CD4-positive, alpha-beta T cell treated with Interferon alpha-2 for 1 hour (primary cell): ENCODE results near the gene SCLT1.
A peak's percentile ranks its signal among the peaks of the same experiment; 100 is the strongest.
"Not testable (repeated sequence)": the region's sequence is repeated elsewhere in the genome, so short reads cannot be mapped to it uniquely, and the experiment has no call there.

Experiments used
- DNase-seq, 2 donors: peaks; one replicate each; pipeline ENCODE4 v3.0.0-alpha.2; 2020 to 2022

The SCLT1 gene

DNA sequence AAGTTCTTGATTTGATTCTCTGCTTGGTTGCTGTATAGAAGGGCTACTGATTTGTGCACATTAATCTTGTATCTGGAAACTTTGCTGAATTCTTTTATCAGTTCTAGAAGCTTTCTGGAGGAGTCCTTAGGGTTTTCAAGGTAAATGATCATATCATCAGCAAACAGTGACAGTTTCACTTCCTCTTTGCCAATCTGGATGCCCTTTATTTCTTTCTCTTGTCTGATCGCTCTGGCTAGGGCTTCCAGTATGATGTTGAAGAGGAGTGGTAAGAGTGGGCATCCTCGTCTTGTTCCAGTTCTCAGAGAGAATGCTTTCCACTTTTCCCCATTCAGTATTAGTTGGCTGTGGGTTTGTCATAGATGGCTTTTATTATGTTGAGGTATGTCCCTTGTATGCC lies 23.8 kb downstream of the SCLT1 start:
- not testable (repeated sequence) for DNase-seq

DNA sequence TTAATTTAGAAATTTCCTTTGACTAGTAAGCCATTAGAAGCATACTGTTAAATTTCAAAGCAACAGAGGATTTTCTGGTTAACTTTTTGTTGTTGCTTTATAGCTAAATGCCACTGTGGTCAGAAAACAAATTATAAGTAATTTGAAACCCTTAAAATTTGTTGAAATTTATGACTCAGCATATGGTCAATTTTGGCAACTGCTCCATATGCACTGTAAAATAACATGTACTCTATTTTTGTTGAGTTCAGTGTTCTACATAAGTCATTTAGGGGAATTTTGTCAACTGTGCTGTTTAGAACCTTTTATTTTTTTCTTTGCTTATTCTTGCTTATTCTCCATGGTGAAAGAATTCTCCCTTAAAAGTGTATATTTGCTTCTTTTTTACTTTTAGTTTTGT lies 28.6 kb downstream of the SCLT1 start:
- DNase-seq, result no peak

DNA sequence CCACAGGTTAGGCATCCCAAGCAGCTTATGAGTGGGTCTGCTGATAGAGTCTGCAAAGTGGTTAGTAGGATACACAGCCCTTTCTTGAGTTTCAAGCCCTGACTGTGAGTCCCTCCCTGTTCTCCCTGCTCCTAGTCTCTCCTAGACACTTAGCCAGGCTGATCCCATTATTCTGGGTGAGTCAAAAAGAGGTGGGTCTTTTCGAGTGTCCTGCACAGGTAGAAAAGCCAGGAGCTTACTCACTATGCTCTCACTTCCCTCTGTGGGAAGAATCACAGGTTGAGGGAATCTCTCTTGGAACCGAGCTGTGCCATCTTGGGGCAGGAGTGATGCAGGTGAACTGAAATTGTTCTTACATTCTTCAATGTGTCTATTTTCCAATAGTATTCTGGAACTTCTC lies 29.7 kb downstream of the SCLT1 start:
- no peak for DNase-seq

DNA sequence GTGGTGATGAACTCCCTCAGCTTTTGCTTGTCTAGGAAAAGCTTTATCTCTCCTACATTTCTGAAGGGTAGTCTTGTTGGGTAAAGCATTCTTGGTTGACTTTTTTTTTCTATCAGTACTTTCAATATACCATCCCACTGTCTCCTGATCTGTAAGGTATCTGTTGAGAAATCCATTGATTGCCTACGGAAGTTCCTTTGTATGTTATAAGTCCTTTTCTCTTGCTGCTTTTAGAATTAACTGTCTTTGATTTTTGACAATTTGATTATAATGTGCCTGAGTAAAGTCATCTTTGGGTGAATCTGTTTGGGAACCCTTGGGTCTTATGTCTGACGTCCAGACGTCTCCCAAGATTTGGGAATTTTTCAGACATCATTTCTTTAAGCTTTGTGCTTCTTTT lies 30.8 kb downstream of the SCLT1 start:
- no peak for DNase-seq

DNA sequence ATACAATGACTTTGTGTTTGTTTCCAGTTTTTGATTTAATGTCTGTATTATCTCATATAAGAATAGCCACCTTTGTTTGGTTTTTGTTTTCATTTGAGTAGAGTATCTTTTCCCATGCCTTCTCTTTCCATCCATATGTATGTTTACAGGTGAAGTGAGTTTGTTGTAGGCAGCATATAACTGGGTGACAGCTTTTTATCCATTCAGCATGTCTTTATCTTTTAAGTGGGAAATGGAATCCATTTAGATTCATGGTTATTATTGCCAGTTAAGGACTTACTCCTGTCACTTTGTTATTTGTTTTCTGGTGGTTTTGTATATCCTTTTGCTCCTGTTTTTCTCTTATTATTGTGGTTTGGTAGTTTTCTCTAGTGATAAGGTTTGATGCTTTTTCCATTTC lies 34.3 kb downstream of the SCLT1 start:
- DNase-seq, result no peak

DNA sequence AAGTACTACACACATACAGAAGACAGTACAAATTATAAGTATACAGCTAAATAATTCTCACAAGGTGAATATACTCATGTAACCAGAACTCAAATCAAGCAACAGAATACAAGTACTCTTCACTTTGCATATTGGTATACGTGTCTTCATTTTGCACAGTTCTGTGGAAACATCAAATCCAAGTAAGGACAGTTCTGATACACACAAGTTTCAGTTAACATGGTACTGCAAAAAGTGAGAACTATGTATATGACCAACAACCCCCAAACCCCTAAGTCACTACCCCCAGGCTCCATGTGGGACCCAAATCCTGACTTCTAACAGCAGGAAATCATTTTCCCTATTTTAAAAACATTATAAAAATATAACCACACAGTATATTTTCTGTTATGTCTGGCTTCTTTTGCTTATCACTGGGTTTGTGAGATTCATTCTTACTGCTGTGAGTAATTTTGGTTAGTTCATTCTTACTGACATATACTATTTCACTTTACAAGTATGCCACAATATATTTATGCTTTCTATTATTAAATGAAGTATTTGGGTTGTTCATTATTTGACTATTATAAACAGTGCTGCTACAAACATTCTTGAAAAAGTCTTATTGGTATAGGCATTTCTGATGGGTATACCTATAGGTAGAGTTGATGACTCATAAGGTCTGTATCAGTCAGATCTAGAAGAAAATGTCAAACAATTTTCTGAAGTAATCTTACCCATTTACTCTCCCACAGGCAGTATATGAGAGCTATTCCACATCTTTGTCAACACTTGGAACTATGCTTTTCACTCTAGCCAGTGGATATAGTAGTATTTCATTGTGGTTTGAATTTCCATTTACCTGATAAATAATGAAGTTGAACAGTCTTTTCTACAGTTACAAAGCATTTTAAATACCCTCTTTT lies 47.0 kb downstream of the SCLT1 start:
- DNase-seq, result no peak

DNA sequence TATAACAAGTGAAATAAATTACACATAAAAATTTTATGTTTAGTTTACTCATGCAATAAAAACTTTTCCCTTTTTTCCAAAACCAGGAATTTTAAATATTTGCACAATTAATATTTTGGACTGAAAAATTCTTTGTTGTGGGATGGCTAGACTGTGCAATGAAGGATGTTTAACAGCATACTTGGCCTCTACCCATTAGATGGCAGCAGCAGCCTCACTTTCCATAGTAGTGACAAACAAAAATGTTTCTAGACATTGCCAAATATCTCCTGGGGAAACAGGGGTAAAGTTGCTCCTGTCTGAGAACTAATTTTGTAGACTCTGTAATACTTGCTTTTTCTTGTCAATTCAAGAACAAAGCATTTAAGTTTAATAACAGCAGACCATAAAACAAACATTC lies 49.8 kb downstream of the SCLT1 start:
- DNase-seq, result peak in 1 of 2 donors; percentile 10

DNA sequence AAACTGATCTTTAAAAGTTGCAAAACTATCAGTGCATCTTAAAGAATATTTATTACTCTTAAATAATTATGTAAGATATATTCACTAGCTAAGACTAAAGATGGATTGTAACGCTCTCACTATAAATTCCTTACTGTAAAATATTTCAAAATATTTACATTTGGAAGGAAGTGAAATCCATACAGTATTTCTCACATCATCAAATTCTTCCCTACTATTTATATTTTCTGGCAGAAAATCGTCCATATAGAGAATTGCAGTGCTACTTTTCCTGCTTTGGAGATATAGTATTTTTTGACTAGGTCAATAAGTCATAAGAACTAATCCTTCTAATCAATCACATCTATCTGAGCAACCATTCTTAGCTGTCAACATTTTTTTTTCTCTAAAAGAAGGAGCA lies 52.9 kb downstream of the SCLT1 start:
- no peak for DNase-seq

DNA sequence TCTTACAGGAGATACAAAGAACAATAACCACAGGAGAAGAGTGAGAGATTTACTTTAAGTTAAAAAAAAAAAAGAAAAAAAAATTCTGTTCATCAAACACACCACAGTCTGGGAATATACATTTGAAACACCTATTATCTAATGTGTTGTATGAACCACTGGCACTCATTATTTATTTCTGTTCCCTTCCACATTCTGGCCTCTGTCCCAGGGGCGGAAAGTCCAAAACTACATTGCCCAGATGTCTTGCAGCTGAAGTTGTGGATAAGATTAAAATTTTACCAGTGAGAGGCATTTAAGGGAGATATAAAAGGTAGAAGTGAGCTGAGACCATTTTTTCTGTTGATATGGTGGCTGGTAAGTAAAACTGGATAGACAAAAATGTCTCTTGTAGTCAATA lies 56.2 kb downstream of the SCLT1 start:
- DNase-seq, result no peak

DNA sequence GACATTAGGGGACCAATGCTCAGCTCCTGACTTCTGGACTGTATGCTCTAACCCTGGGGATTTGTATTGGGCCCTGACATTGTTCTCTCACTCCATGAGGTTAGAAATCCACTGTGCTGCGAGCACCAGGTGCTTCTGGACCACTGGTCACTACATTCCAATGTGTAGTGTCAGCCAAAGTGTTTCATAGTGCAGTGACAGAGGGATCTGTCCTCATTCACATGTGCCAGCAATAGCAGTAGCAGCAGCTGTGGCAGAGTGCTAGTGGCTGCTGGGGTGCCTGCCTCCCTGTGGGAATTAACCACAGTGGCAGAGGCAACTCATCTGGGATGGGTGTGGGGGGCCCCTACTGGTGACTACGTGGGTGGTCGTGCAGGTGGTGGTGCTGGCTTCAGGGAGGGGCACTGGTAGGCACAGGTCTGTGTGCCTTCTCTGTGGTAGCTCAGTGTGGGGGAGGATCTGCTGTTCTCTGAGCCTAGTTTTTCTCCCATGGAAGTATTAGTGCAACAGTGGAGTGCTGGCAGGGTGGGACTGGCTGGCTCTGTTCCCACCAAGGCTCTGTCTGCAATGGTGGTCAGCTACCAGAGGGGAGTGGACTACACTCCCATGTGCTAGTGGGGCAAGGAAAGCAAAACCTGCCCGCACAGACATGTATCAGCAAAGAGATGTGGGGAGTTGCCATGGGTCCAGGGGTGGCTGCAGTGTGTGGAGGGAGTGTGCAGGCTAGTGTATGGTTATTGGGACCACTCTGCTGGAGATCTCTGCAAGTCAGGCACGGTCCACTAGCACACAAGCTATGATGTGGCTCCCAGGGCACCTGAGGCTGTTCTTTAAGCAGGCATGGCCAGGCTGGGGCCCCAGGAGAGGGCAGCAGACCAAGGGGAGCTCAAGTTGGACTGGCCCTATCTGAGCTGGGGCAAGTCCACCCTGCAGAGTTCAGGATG lies 78.5 kb downstream of the SCLT1 start:
- DNase-seq, result no peak

DNA sequence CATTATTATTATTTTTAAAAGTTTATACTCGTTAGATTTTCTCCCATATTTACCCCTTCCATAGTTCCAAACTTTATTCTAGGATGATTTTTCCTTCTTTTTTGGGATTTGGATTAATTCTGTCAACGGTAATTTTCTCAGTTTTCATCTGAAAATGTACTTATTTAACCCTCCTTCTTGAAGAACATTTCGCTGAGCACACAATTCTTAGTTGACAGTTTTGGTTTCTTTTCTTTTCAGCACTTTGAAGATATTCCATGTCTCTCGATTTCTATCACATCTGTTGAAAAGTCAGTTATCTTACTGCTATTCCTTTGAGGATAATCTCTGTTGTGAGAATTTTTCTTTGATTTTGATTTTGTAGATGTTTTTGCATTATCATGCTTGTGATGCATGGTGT lies 85.2 kb downstream of the SCLT1 start:
- DNase-seq, result no peak

DNA sequence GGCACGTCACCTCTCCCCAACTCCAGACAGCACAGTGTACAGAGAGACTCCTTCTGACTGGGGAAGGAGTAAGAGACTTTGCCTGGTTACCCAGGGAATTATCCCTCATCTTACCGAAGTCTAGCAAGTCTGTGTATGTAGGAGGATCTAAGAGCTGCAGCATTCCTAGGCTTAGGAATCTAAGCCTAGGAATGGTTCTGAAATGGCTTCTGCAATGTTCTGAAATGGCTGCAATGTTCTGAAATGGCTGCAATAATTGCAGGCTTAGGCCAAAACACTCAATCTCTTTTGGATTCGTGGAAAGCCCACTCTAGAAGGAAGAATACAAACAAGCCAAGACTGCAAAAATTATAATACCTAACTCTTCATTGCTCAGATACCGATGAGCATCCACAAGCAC lies 106.4 kb downstream of the SCLT1 start:
- no peak for DNase-seq

DNA sequence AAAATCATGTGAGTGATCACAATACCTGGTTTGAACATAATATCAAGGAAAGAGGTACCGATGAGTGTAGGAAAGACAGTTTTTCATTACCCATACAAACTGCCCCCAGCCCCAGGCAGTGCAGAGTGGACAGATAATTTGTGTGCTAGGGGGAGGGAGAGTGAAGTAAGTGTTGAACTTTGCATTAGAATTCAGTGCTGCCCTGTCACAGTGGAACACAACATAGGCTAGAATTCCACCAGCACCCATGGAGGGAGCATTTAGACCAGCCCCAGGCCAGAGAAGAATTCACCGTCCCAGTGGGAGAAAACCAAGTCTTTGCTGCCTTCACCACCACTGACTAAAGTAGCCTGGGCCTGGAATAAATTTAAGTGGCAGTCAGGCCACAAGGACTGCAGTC lies 107.3 kb downstream of the SCLT1 start:
- no peak for DNase-seq

DNA sequence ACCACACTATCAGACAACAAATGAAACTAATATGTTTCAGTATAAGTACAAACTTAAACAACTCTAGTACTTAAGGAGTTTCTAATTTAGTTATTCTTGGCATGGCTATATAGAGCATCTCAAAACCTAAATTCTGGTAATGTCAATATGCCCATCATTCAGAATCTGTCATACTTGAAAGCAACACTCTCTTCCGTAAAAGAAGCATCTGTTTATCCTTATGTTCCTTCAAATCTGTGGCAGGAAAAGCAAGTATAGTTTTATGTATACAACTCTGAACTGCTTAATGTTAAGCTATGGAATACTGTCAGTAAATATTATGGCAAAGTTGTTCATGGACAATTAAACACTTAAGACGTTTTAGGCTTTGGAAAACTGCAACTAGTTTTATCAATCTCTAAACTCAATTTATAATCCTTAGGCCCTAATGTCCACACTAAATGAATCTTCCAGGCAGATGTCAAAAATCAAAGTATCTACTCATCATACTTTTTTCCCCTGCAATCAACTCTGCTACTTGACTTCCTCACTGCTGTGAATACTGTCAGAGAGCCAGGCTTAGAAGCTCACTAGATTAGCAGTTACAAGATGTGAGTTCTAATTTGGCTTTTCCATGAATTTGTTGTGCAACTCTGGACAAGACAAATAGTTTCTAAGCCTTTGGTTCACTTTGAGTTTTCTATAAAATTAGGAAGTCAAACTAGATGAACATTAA lies 109.4 kb downstream of the SCLT1 start:
- no peak for DNase-seq

DNA sequence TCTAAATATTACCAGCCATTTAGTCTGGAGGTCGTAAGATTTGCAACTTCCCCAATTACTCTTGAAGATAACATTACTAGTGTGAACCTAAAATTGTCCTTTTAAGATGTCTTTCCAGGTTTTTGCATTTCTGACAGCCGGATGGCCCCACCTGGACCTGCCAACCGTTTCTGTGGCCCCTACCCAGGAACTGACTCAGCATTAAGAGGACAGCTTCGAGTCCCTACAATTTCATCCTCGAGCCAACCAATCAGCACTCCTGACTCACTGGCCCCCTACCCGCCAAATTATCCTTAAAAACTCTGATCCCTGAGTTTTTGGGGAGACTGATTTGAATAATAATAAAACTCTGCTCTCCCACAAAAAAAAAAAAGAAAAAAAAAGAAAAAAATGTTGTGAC lies 112.0 kb downstream of the SCLT1 start:
- DNase-seq, result no peak

DNA sequence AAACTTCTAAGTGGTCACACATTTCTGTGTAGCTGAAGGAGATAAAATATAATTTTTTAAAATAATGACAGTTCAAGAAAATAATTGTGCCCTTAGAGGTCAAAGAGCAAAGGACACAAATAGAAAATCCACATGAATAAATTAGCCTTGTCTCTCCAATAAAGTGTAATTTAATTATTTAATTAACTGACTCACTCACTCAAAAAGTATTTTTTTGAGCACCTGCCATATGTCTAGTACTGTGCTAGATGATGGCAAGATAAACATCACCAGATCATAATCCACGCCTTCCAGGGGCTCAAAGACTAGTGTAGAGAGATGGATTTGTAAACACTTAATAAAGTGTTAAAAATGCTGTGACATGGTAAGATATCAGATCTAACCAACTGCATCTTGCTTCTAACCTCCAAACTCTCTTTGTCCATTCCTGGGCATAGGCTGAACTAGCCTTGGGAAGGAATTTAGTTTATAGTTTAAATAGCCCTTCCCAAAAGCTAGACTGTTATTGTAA lies 112.5 kb downstream of the SCLT1 start:
- DNase-seq, result no peak

DNA sequence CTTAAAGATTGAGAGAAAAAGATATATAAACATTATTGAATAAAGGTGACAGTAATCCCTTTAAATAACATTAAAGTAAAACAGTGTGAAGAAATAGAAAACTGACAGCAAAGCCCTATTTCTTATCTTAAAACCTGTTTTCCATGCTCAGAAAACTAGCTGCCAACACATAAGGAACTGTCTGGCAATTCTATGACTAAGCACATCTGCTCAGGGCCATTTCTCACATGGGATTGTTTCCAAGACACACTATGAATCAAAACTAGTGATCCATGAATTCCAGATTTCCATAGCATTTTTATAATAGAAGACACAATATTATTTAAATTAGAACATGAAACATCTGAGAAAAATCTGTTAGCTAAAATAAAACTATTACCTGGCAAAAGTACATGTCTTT lies 113.4 kb downstream of the SCLT1 start:
- DNase-seq, result no peak

DNA sequence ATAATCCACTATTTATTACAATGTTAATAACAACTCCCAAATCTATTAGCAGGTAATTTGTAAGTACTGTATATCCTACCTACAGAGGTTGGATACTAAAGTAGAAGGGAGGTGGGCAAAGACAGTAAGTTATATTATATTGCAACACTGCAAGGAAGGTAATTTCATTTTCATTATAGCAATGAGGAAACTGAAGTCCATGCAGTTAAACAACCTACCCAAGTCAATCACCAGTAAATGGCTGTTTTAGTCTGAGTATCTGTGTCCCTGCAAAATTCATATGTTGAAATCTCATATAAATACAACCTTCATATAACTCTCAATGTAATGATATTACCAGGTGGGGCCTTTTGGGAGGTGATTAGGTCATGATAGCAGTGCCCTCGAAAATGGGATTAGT lies 114.4 kb downstream of the SCLT1 start:
- DNase-seq, result no peak

DNA sequence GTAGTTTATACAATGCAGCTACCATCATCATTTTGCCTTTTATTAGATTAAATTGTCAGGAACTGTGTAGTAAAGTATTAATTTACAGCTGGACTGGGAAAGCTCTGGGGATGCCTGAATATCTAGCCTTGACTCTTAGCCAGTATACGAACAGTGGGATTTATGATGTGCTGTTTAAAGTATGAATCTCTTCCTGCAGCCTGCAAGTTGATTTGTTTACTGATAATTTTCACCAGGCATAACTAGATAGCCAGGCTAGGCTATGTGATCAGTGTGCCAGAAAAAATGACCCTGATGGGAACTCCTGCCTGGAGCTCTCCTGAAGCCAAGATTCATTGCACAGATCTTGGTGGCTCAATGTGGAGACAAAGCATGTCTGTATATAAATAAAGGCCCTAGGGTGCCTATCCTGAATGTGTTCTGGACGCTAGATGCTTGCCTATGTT lies 119.2 kb downstream of the SCLT1 start:
- DNase-seq, result no peak

DNA sequence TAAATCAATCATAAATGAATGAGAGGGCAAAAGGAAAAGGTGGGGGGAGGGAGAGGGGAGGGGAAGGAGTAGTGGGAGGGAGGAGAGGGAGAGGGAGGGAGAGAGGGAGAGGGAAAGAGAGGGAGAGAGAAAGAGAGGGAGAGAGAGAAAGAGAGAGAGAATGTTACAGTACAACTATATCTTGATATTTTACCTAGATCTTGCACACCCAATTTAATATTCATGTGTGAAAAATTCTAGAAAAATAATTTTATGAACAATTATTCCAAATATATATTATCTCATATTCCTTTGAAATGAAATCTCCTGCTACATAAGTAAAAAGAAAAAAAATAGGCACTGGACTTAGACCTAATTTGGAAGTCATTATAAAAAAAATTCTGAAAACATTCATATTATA lies 120.0 kb downstream of the SCLT1 start:
- DNase-seq, result no peak

DNA sequence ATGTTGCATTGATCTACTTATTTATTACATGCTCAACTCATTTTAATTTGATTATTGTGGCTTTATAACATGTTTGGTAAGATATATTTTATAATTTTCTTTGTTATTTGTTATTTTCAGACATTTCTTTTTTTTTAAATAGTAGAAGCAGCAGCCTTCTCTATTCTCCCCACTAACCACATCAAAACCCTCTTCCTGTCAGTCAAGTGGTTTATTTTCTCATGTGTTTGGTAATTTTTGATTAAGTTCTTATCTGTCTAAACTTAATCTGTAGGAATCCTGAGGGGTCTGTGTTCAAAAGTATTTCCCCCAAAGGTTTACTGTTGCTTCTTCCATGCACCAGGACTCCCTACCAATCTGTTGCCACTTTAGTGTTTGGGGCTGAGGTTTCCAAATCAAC lies 131.9 kb downstream of the SCLT1 start:
- peak in 1 of 2 donors; percentile 21 for DNase-seq

DNA sequence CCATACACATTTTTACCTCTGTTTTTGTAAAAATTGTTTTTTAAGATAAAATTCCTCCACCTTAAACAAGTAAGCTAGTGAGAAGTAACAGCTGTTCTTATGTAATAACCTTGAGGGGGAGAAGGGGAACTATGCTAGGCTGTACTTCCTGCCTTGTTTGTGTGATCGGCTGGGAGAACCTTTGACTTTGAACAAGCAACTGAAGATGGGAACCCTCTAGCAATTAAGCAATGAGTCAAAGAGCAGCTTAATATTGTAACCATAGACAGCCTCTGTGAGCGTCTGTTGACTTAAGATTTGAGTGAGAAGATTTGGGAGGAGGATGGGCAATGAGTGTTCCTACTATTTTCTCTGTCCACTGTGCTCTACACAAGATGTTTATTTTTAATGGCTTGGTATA lies 135.1 kb downstream of the SCLT1 start:
- peak in 1 of 2 donors; percentile 2 for DNase-seq

DNA sequence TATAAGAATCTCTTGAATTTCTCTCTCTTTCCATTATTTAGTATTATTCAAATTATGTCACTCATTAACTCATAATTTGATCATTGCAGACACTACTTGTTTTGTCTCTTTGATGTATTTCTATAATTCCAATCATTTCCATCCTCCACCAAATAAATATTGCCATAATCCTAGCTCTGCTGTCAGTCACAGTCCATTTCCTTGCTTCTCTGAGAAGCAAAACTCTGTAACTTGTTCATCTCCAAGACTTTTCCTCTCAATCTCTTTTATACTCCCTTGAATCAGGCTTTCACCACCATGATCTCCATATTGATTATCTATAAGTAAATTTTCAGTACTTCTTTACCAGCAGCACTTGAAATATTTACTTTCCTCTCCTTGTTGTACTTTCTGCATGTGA lies 135.9 kb downstream of the SCLT1 start:
- DNase-seq, result no peak
